Neural cell (in vitro differentiated cells): ENCODE measurements around the gene ZCCHC14. TPM values are rescaled to one million over a fixed set of nuclear protein-coding genes. Genes with fewer than 3 reads are reported as not detected.
"Not testable (repeated sequence)": the region's sequence is repeated elsewhere in the genome, so short reads cannot be mapped to it uniquely, and the experiment has no call there.

Source experiments
- H2AFZ ChIP-seq: fragments of 200-600, 300-800 bp; sonication (generic), shearing (Covaris generic); 2 replicates; pipeline ENCODE4 v1.6.0; 2014; ENCODE audit warnings: low read depth, mild to moderate bottlenecking, antibody characterized with exemption, low read length, moderate library complexity
- H3F3A ChIP-seq: fragments of 200-600 bp; shearing (Covaris generic); 2 replicates; pipeline ENCODE4 v1.6.1; 2016; ENCODE audit warnings: mild to moderate bottlenecking, moderate library complexity, mixed read lengths, antibody characterized with exemption, low read length; ENCODE audit not compliant: insufficient read depth, poor library complexity, severe bottlenecking
- H3K27ac ChIP-seq: fragments of 200-600, 300-800 bp; sonication (generic), shearing (Covaris generic); 2 replicates; pipeline ENCODE4 v1.5.1; 2014; ENCODE audit warnings: mild to moderate bottlenecking, low read length, moderate library complexity
- H3K27me3 ChIP-seq: fragments of 300-800, 200-600 bp; sonication (generic), shearing (Covaris generic); 2 replicates; pipeline ENCODE4 v1.6.0; 2014; ENCODE audit warnings: mild to moderate bottlenecking, low read depth, low read length, moderate library complexity; ENCODE audit not compliant: insufficient read depth
- H3K36me3 ChIP-seq: fragments of 300-800, 200-600 bp; sonication (generic), shearing (Covaris generic); 2 replicates; pipeline ENCODE4 v1.5.1; 2014; ENCODE audit warnings: mild to moderate bottlenecking, antibody characterized with exemption, low read length, moderate library complexity; ENCODE audit not compliant: insufficient read depth
- H3K4me2 ChIP-seq: fragments of 300-800, 200-600 bp; sonication (generic), shearing (Covaris generic); 2 replicates; pipeline ENCODE4 v1.6.0; 2014; ENCODE audit warnings: mild to moderate bottlenecking, low read length
- H3K4me3 ChIP-seq: fragments of 300-800, 200-600 bp; sonication (generic), shearing (Covaris generic); 2 replicates; pipeline ENCODE4 v1.5.1; 2014; ENCODE audit warnings: mild to moderate bottlenecking, low read length, moderate library complexity
- H3K79me2 ChIP-seq: fragments of 200-600 bp; shearing (Covaris generic); replicated peaks from 2 replicates; pipeline ENCODE4 v1.6.0; 2014; ENCODE audit warnings: mild to moderate bottlenecking, low read length, moderate library complexity; ENCODE audit not compliant: insufficient read depth
- H3K9ac ChIP-seq: fragments of 300-800, 200-600 bp; sonication (generic), shearing (Covaris generic); 2 replicates; pipeline ENCODE4 v1.6.1; 2016; ENCODE audit warnings: mild to moderate bottlenecking, low read length, mixed read lengths
- H3K9me2 ChIP-seq: fragments of 200-600 bp; shearing (Covaris generic); 2 replicates; pipeline ENCODE4 v1.6.1; 2016; ENCODE audit warnings: mild to moderate bottlenecking, low read length, mixed read lengths; ENCODE audit not compliant: insufficient read depth
- H3K9me3 ChIP-seq: fragments of 200-600, 300-800 bp; sonication (generic), shearing (Covaris generic); 2 replicates; pipeline ENCODE4 v1.6.1; 2016; ENCODE audit warnings: mild to moderate bottlenecking, mixed run types, low read length, moderate library complexity, mixed read lengths
- H4K20me1 ChIP-seq: fragments of 200-600 bp; shearing (Covaris generic); 2 replicates; pipeline ENCODE4 v1.6.1; 2016; ENCODE audit warnings: mild to moderate bottlenecking, mixed run types; ENCODE audit not compliant: insufficient read depth
- CTCF ChIP-seq: fragments of 450-650 bp; IDR thresholded peaks from 2 replicates; pipeline ENCODE4 v1.5.1; 2014; ENCODE audit warnings: antibody characterized with exemption, mild to moderate bottlenecking, moderate library complexity; ENCODE audit not compliant: poor library complexity, severe bottlenecking
- EP300 ChIP-seq: fragments of 450-650 bp; conservative IDR thresholded peaks from 2 replicates; pipeline ENCODE4 v1.6.1; 2014; ENCODE audit warnings: antibody characterized with exemption, mild to moderate bottlenecking, moderate library complexity; ENCODE audit not compliant: poor library complexity, severe bottlenecking
- EZH2 ChIP-seq: fragments of 200-600, 300-800 bp; shearing (Covaris generic), sonication (generic); IDR thresholded peaks from 2 replicates; pipeline ENCODE4 v1.6.1; 2014; ENCODE audit warnings: antibody characterized with exemption, low read length, borderline replicate concordance, mild to moderate bottlenecking; ENCODE audit not compliant: insufficient read depth, poor library complexity, severe bottlenecking
- MXI1 ChIP-seq: fragments of 450-650 bp; conservative IDR thresholded peaks from 2 replicates; pipeline ENCODE4 v1.6.1; 2014; ENCODE audit warnings: antibody characterized with exemption, mild to moderate bottlenecking; ENCODE audit not compliant: poor library complexity, severe bottlenecking
- POLR2AphosphoS5 ChIP-seq: IDR thresholded peaks from 2 replicates; pipeline ENCODE4 v1.6.1; 2012
- RAD21 ChIP-seq: fragments of 450-650 bp; conservative IDR thresholded peaks from 2 replicates; pipeline ENCODE4 v1.6.1; 2014; ENCODE audit warnings: antibody characterized with exemption, mild to moderate bottlenecking, moderate library complexity
- REST ChIP-seq: IDR thresholded peaks from 2 replicates; pipeline ENCODE4 v1.6.1; 2012; ENCODE audit warnings: borderline replicate concordance
- SMC3 ChIP-seq: fragments of 450-650 bp; conservative IDR thresholded peaks from 2 replicates; pipeline ENCODE4 v1.6.1; 2014; ENCODE audit warnings: antibody characterized with exemption, mild to moderate bottlenecking, moderate library complexity; ENCODE audit not compliant: poor library complexity
- TAF1 ChIP-seq: IDR thresholded peaks from 2 replicates; pipeline ENCODE4 v1.6.1; 2012; ENCODE audit warnings: low read depth
- polyA plus RNA-seq: library from polyadenylated mRNA; depleted of rRNA; stranded (reverse); fragments of >200 nt; gene quantifications from 2 replicates; pipeline ENCODE4 v1.2.3, GENCODE V29; 2014

The ZCCHC14 gene
- polyA plus RNA-seq, 1 donor from 2014 or later, result 22.1 TPM

- H3K4me2 ChIP-seq, result peak overlapping the region; percentile 65
- H3K27me3 ChIP-seq, result no peaks in the 10 kb centered on the region
- H3F3A ChIP-seq, result no peaks in the 10 kb centered on the region
- peak overlapping the region; percentile 61 for H3K4me3 ChIP-seq
- TF ChIP-seq REST, result no peak
- no peak for TF ChIP-seq MXI1
- no peak for TF ChIP-seq SMC3
- no peak for TF ChIP-seq CTCF
- no peak for TF ChIP-seq TAF1
- TF ChIP-seq RAD21, result no peak
- no peak for TF ChIP-seq EZH2
- TF ChIP-seq POLR2AphosphoS5, result no peak
- TF ChIP-seq EP300, result no peak
- H3K79me2 ChIP-seq, result peaks cover 89% of the 10 kb centered on the region
- no peak overlapping the region for H3K9ac ChIP-seq
- H3K9me3 ChIP-seq, result no peaks in the 10 kb centered on the region
- H3K27ac ChIP-seq, result no peak overlapping the region
- no peak overlapping the region for H2AFZ ChIP-seq
- H3K36me3 ChIP-seq, result no peaks in the 10 kb centered on the region
- peaks cover 25% of the 10 kb centered on the region for H4K20me1 ChIP-seq
- H3K9me2 ChIP-seq, result no peaks in the 10 kb centered on the region
Observed at GRCh38 chr16:87486713-87487247, 6.0 kb downstream of the ZCCHC14 start.

GRCh38 chr16:87486282-87486681 is 6.5 kb downstream of the ZCCHC14 start:
- Histone ChIP-seq H3K9ac (no peak overlapping the region), H3K27ac (no peak overlapping the region), H3K27me3 (no peaks in the 10 kb centered on the region), H3K79me2 (peaks cover 84% of the 10 kb centered on the region), H3K36me3 (no peaks in the 10 kb centered on the region), H2AFZ (no peak overlapping the region), H3K4me3 (peak overlapping the region; percentile 61), H3K4me2 (no peak overlapping the region), H3K9me2 (no peaks in the 10 kb centered on the region), H4K20me1 (peaks cover 20% of the 10 kb centered on the region), H3K9me3 (no peaks in the 10 kb centered on the region), H3F3A (no peaks in the 10 kb centered on the region)
- no peak for TF ChIP-seq RAD21
- TF ChIP-seq POLR2AphosphoS5, result no peak
- no peak for TF ChIP-seq EP300
- no peak for TF ChIP-seq REST
- TF ChIP-seq TAF1, result no peak
- no peak for TF ChIP-seq SMC3
- TF ChIP-seq EZH2, result no peak
- TF ChIP-seq MXI1, result no peak
- TF ChIP-seq CTCF, result no peak

- H3K27ac ChIP-seq, H3F3A ChIP-seq, H3K9me3 ChIP-seq, H2AFZ ChIP-seq, H3K9me2 ChIP-seq, H3K4me2 ChIP-seq, H3K4me3 ChIP-seq, H3K36me3 ChIP-seq, H3K9ac ChIP-seq, H3K27me3 ChIP-seq: not testable (repeated sequence)
- H3K79me2 ChIP-seq, result peaks cover 83% of the 10 kb centered on the region
- peaks cover 16% of the 10 kb centered on the region for H4K20me1 ChIP-seq
Observed at GRCh38 chr16:87485792-87486191, 7.0 kb downstream of the ZCCHC14 start.
